ENCODE results near the gene BAZ2A. TPM values are rescaled to one million over a fixed set of nuclear protein-coding genes. Genes with fewer than 3 reads are reported as not detected.
"Not testable (repeated sequence)": the region's sequence is repeated elsewhere in the genome, so short reads cannot be mapped to it uniquely, and the experiment has no call there.

The BAZ2A gene
- total and polyA plus RNA-seq, 10 donors = 8.8 to 238 (median 158) TPM

DNA sequence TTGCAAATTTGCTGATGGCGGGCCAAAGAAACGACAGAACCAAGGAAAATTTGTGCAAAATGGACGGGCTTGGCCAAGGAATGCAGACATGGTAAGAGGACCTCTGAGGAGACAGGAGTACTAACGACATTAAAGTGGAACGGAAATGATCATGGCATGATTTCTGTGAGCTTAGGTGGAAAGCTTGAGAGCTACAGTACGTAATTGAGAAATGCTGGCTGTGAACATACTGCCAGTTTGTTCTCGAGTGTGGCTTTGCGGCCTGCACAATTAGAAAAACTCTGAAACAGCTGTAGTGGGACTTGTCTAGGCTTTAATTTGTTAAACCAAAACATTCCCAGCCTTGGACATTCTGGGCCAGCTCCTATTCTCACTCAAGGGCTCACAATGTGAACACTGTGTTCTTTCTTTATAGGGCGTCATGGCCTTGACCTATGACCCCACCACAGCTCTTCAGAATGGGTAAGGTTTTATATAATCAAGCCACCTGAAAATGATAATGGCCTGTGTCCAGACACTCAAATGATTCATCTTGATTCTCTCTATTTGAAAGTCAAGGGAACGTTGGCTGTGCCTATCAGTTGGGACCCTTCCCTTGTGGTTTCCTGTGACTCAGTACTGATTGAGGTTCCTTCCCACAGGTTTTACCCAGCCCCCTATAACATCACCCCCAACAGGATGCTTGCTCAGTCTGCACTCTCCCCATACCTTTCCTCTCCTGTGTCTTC, 48.5 kb downstream of the BAZ2A start:
- DNase-seq = no peak
- TF ChIP-seq, protein P1, sequence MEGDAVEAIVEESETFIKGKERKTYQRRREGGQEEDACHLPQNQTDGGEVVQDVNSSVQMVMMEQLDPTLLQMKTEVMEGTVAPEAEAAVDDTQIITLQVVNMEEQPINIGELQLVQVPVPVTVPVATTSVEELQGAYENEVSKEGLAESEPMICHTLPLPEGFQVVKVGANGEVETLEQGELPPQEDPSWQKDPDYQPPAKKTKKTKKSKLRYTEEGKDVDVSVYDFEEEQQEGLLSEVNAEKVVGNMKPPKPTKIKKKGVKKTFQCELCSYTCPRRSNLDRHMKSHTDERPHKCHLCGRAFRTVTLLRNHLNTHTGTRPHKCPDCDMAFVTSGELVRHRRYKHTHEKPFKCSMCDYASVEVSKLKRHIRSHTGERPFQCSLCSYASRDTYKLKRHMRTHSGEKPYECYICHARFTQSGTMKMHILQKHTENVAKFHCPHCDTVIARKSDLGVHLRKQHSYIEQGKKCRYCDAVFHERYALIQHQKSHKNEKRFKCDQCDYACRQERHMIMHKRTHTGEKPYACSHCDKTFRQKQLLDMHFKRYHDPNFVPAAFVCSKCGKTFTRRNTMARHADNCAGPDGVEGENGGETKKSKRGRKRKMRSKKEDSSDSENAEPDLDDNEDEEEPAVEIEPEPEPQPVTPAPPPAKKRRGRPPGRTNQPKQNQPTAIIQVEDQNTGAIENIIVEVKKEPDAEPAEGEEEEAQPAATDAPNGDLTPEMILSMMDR (IDR thresholded peaks at IDR 0.05 in 8 of 11, conservative IDR thresholded peaks at IDR 0.05 in 3 of 11) = no peak
- no peak for TF ChIP-seq POLR2AphosphoS5 (IDR thresholded peaks at IDR 0.05)
- TF ChIP-seq POLR2A (IDR thresholded peaks at IDR 0.05) = no peak
- peak overlapping the region in 2 of 8 donors; percentile 5 to 30 for H3K27ac ChIP-seq
- 66 to 79% (median 72%) methylated on average over 10 of the region's 10 CpGs for WGBS, 5 donors
- H3K27me3 ChIP-seq (replicated peaks in 1 of 7) = no peaks in the 10 kb centered on the region
- H3K4me1 ChIP-seq = peaks cover 0 to 7% (median 0%) of the 10 kb centered on the region in 6 donors
- H3K36me3 ChIP-seq = peaks cover 0 to 63% (median 10%) of the 10 kb centered on the region in 6 donors
- H3K9me3 ChIP-seq = no peaks in the 10 kb centered on the region
- H3K4me3 ChIP-seq = no peak overlapping the region
- intact Hi-C loops (cut with DNase I; ENCODE audit: low total_unique reads) = no loop called here

DNA sequence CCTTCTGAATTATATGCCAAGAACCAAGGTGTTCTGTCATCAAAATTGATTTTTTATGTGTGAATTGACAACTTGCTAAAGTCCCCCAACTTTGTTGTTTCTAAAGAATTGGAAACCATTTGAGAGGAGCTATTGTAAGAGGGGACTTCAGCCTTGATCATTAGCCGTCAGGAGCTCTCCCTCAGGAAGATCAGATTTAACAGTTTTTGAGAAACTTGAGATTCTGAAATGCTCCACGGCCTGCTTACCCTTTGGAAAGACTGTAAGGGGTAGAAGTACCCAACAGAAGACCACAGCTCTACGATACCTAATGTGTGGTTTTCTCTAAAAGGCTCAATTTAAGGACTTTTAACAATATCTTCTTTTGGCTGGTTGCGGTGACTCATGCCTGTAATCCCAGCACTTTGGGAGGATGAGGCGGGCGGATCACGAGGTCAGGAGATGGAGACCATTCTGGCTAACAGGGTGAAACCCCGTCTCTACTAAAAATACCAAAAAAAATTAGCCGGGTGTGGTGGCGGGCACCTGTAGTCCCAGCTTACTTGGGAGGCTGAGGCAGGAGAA, 51.1 kb downstream of the BAZ2A start:
- Histone ChIP-seq H3K27me3 (replicated peaks in 1 of 7) (no peaks in the 10 kb centered on the region), H3K27ac (no peak overlapping the region), H3K36me3 (peaks cover 0 to 69% (median 10%) of the 10 kb centered on the region in 6 donors), H3K4me3 (no peak overlapping the region), H3K9me3 (no peaks in the 10 kb centered on the region), H3K4me1 (peaks cover 0 to 11% (median 0%) of the 10 kb centered on the region in 6 donors)
- intact Hi-C loops (cut with DNase I; ENCODE audit: low total_unique reads) = no loop called here
- TF ChIP-seq POLR2A (IDR thresholded peaks at IDR 0.05) = no peak
- TF ChIP-seq, protein P1 (IDR thresholded peaks at IDR 0.05 in 8 of 11, conservative IDR thresholded peaks at IDR 0.05 in 3 of 11) = no peak
- TF ChIP-seq POLR2AphosphoS5 (IDR thresholded peaks at IDR 0.05) = no peak
- WGBS, 5 donors = 83 to 95% (median 90%) methylated on average over 10 of the region's 10 CpGs
- DNase-seq = no peak

DNA sequence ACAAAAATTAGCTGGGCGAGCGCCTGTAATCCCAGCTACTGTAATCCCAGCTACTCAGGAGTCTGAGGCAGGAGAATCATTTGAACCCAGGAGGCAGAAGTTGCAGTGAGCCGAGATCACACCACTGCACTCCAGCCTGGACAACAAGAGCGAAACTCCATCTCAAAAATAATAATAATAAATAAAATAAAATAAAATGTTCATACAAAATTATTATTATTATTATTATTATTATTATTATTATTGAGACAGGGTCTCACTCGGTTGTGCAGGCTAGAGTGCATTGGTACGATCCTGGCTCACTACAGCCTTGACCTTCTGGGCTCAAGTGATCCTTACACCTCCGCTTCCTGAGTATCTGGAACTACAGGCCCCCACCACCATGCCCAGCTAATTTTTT, 52.9 kb downstream of the BAZ2A start:
- H3K27ac ChIP-seq; DNase-seq; H3K4me3 ChIP-seq; intact Hi-C loops (cut with DNase I; ENCODE audit: low total_unique reads); H3K9me3 ChIP-seq; H3K27me3 ChIP-seq (replicated peaks in 1 of 7): not testable (repeated sequence)
- Histone ChIP-seq H3K36me3 (peaks cover 0 to 56% (median 10%) of the 10 kb centered on the region in 6 donors), H3K4me1 (peaks cover 3 to 29% (median 10%) of the 10 kb centered on the region in 6 donors)
- 85 to 90% (median 89%) methylated on average over 7 of the region's 7 CpGs for WGBS, 5 donors

DNA sequence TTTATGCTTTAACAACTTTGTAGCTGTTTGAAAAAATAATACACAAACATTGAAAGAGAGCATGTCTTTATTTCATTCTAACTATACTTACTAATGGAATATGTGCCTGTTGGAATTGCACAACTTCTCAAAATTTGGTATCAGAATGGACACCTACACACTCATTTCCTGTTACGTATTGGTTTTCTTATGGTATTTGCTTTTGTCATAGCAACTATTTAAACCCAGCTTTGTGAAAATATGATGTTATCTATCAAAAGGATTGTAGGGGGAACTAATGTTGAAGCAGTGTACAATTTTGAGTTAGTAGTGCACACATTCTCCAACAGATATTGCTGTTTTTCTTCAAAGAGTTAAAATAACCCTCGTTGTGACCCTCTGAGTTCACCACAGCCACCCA, 55.9 kb downstream of the BAZ2A start:
- H3K9me3 ChIP-seq = no peaks in the 10 kb centered on the region

More for the DNA sequence above, 55.9 kb downstream of the BAZ2A start:
- Histone ChIP-seq H3K4me3 (no peak overlapping the region), H3K27ac (no peak overlapping the region), H3K36me3 (peaks cover 0 to 53% (median 2%) of the 10 kb centered on the region in 6 donors), H3K4me1 (peaks cover 3 to 49% (median 24%) of the 10 kb centered on the region in 6 donors), H3K27me3 (replicated peaks in 1 of 7) (no peaks in the 10 kb centered on the region)
- intact Hi-C loops (cut with DNase I; ENCODE audit: low total_unique reads) = no loop called here
- 28 to 51% (median 44%) methylated on average over 2 of the region's 2 CpGs for WGBS, 5 donors
- TF ChIP-seq, protein P1 (IDR thresholded peaks at IDR 0.05 in 8 of 11, conservative IDR thresholded peaks at IDR 0.05 in 3 of 11) = no peak
- TF ChIP-seq POLR2A (IDR thresholded peaks at IDR 0.05) (no peak), POLR2AphosphoS5 (IDR thresholded peaks at IDR 0.05) (no peak)
- DNase-seq = no peak

Data from spleen (tissue), 11 donors.